Mesendoderm (in vitro differentiated cells): ENCODE data around the gene FBXL7.

ENCODE experiments used
- DNase-seq: peaks from one replicate; pipeline ENCODE4 v3.0.0; 2013
- H2AK5ac ChIP-seq: 2 replicates; pipeline ENCODE4 v1.6.1; 2013; ENCODE audit warnings: low read length, inconsistent platforms
- H2BK120ac ChIP-seq: 2 replicates; pipeline ENCODE4 v1.6.1; 2013; ENCODE audit warnings: low read depth, mild to moderate bottlenecking, low read length, moderate library complexity, mixed read lengths
- H2BK15ac ChIP-seq: replicated peaks from 2 replicates; pipeline ENCODE4 v1.6.1; 2013; ENCODE audit warnings: low read depth, mild to moderate bottlenecking, moderate library complexity
- H2BK5ac ChIP-seq: 2 replicates; pipeline ENCODE4 v1.6.1; 2013; ENCODE audit warnings: low read length, inconsistent platforms
- H3K18ac ChIP-seq: 2 replicates; pipeline ENCODE4 v1.6.1; 2013; ENCODE audit warnings: mild to moderate bottlenecking, low read length, mixed read lengths
- H3K23ac ChIP-seq: one replicate; pipeline ENCODE4 v1.6.1; 2013; ENCODE audit warnings: low read length
- H3K27ac ChIP-seq: 2 replicates; pipeline ENCODE4 v1.5.1; 2013; ENCODE audit warnings: low read depth, mild to moderate bottlenecking, inconsistent platforms, low read length, moderate library complexity
- H3K27me3 ChIP-seq: 2 replicates; pipeline ENCODE4 v1.6.1; 2013; ENCODE audit warnings: low read length, control low read depth, mild to moderate bottlenecking, inconsistent platforms; ENCODE audit not compliant: insufficient read depth, poor library complexity
- H3K36me3 ChIP-seq: 2 replicates; pipeline ENCODE4 v1.6.1; 2013; ENCODE audit warnings: low read length, inconsistent platforms; ENCODE audit not compliant: control insufficient read depth, insufficient read depth
- H3K4ac ChIP-seq: one replicate; pipeline ENCODE4 v1.6.1; 2013; ENCODE audit warnings: low read depth, mild to moderate bottlenecking, low read length, moderate library complexity
- H3K4me1 ChIP-seq: 2 replicates; pipeline ENCODE4 v1.6.1; 2013; ENCODE audit warnings: low read depth, low read length, inconsistent platforms; ENCODE audit not compliant: control insufficient read depth
- H3K4me2 ChIP-seq: 2 replicates; pipeline ENCODE4 v1.6.1; 2013; ENCODE audit warnings: low read length
- H3K4me3 ChIP-seq: 2 replicates; pipeline ENCODE4 v1.5.1; 2013; ENCODE audit warnings: mild to moderate bottlenecking, low read length
- H3K56ac ChIP-seq: one replicate; pipeline ENCODE4 v1.6.1; 2013; ENCODE audit warnings: low read length
- H3K79me1 ChIP-seq: 2 replicates; pipeline ENCODE4 v1.6.1; 2013; ENCODE audit warnings: low read length, inconsistent platforms
- H3K79me2 ChIP-seq: 2 replicates; pipeline ENCODE4 v1.6.1; 2013; ENCODE audit warnings: mild to moderate bottlenecking, low read length; ENCODE audit not compliant: control insufficient read depth, insufficient read depth
- H3K9ac ChIP-seq: 2 replicates; pipeline ENCODE4 v1.6.1; 2013; ENCODE audit warnings: low read length, inconsistent platforms
- H4K5ac ChIP-seq: one replicate; pipeline ENCODE4 v1.6.1; 2013; ENCODE audit warnings: low read length
- H4K8ac ChIP-seq: one replicate; pipeline ENCODE4 v1.6.1; 2013; ENCODE audit warnings: low read depth, mild to moderate bottlenecking, control low read depth, low read length, moderate library complexity
- WGBS: extraction: QIAGEN DNeasy Blood & Tissue Kit; methylation state at CpG from one replicate; pipeline ENCODE4 v1.1.7; 2013; ENCODE audit warnings: low lambda C conversion rate, missing lambda C conversion rate; ENCODE audit not compliant: insufficient coverage; ENCODE audit errors: extremely low coverage; 5-methylcytosine and 5-hydroxymethylcytosine counted together

FBXL7 gene

GRCh38 chr5:15763754-15764153, 263.8 kb downstream of the FBXL7 start:
- Histone ChIP-seq H3K36me3 (no peaks in the 10 kb centered on the region), H3K18ac (no peak overlapping the region), H3K79me2 (no peaks in the 10 kb centered on the region), H2AK5ac (no peak overlapping the region), H4K5ac (no peak overlapping the region), H3K27me3 (no peaks in the 10 kb centered on the region), H4K8ac (no peak overlapping the region), H3K4me1 (no peaks in the 10 kb centered on the region), H3K27ac (no peak overlapping the region), H2BK5ac (no peak overlapping the region), H3K9ac (no peak overlapping the region), H2BK120ac (no peak overlapping the region), H2BK15ac (no peak overlapping the region), H3K23ac (no peak overlapping the region), H3K4me2 (no peak overlapping the region), H3K4me3 (no peak overlapping the region), H3K4ac (no peak overlapping the region), H3K79me1 (peaks cover 2% of the 10 kb centered on the region), H3K56ac (no peak overlapping the region)
- DNase-seq: peak; percentile 64

- Histone ChIP-seq H3K18ac (no peak overlapping the region), H3K4me1 (no peaks in the 10 kb centered on the region), H2BK5ac (no peak overlapping the region), H3K4me2 (no peak overlapping the region), H3K4me3 (no peak overlapping the region), H4K5ac (no peak overlapping the region), H2BK15ac (no peak overlapping the region), H3K27me3 (no peaks in the 10 kb centered on the region), H2AK5ac (no peak overlapping the region), H3K23ac (no peak overlapping the region), H3K4ac (no peak overlapping the region), H4K8ac (no peak overlapping the region), H3K79me2 (no peaks in the 10 kb centered on the region), H3K79me1 (peaks cover 3% of the 10 kb centered on the region), H3K36me3 (no peaks in the 10 kb centered on the region), H2BK120ac (no peak overlapping the region), H3K27ac (no peak overlapping the region), H3K56ac (no peak overlapping the region), H3K9ac (no peak overlapping the region)
- no peak for DNase-seq
- no CpG with 5 or more reads among the region's 3 CpGs for WGBS
Measured at GRCh38 chr5:15768936-15769335, 269.0 kb downstream of the FBXL7 start.

- H3K23ac ChIP-seq: no peak overlapping the region
- H3K27ac ChIP-seq: no peak overlapping the region
- no peak overlapping the region for H3K56ac ChIP-seq
- no peaks in the 10 kb centered on the region for H3K27me3 ChIP-seq
- H2BK5ac ChIP-seq: no peak overlapping the region
- H4K5ac ChIP-seq: no peak overlapping the region
- no peak overlapping the region for H3K4me3 ChIP-seq
- no peaks in the 10 kb centered on the region for H3K4me1 ChIP-seq
- no peaks in the 10 kb centered on the region for H3K79me2 ChIP-seq
- no peak overlapping the region for H4K8ac ChIP-seq
- no peak overlapping the region for H3K9ac ChIP-seq
- no peak overlapping the region for H3K18ac ChIP-seq
- H3K4ac ChIP-seq: no peak overlapping the region
- no peak overlapping the region for H3K4me2 ChIP-seq
- H3K36me3 ChIP-seq: no peaks in the 10 kb centered on the region
- DNase-seq: no peak
- no CpG with 5 or more reads among the region's 1 CpG for WGBS
- no peak overlapping the region for H2BK120ac ChIP-seq
- H2AK5ac ChIP-seq: no peak overlapping the region
- H3K79me1 ChIP-seq: peaks cover 3% of the 10 kb centered on the region
- H2BK15ac ChIP-seq: no peak overlapping the region
Measured at GRCh38 chr5:15772131-15772530, 272.2 kb downstream of the FBXL7 start.

GRCh38 chr5:15774632-15775031, 274.7 kb downstream of the FBXL7 start:
- Histone ChIP-seq H3K79me2 (no peaks in the 10 kb centered on the region), H3K27me3 (no peaks in the 10 kb centered on the region), H3K9ac (no peak overlapping the region), H3K56ac (no peak overlapping the region), H2AK5ac (no peak overlapping the region), H3K18ac (no peak overlapping the region), H4K8ac (no peak overlapping the region), H2BK5ac (no peak overlapping the region), H4K5ac (no peak overlapping the region), H3K79me1 (peaks cover 2% of the 10 kb centered on the region), H3K4me3 (no peak overlapping the region), H3K36me3 (no peaks in the 10 kb centered on the region), H3K4me2 (no peak overlapping the region), H3K4me1 (no peaks in the 10 kb centered on the region), H3K4ac (no peak overlapping the region), H3K23ac (no peak overlapping the region), H2BK120ac (no peak overlapping the region), H2BK15ac (no peak overlapping the region), H3K27ac (no peak overlapping the region)
- no CpG with 5 or more reads among the region's 2 CpGs for WGBS
- DNase-seq: peak; percentile 27

GRCh38 chr5:15776346-15776745, 276.4 kb downstream of the FBXL7 start:
- Histone ChIP-seq H3K4me3 (no peak overlapping the region), H4K8ac (no peak overlapping the region), H3K27me3 (no peaks in the 10 kb centered on the region), H3K23ac (no peak overlapping the region), H3K27ac (no peak overlapping the region), H3K18ac (no peak overlapping the region), H3K79me1 (no peaks in the 10 kb centered on the region), H3K36me3 (no peaks in the 10 kb centered on the region), H2AK5ac (no peak overlapping the region), H3K79me2 (no peaks in the 10 kb centered on the region), H3K9ac (no peak overlapping the region), H3K4me1 (no peaks in the 10 kb centered on the region), H3K4me2 (no peak overlapping the region), H2BK5ac (no peak overlapping the region), H2BK120ac (no peak overlapping the region), H2BK15ac (no peak overlapping the region), H3K56ac (no peak overlapping the region), H4K5ac (no peak overlapping the region), H3K4ac (no peak overlapping the region)
- WGBS: no CpG with 5 or more reads among the region's 2 CpGs
- DNase-seq: no peak

- Histone ChIP-seq H3K79me2 (no peaks in the 10 kb centered on the region), H3K4me2 (no peak overlapping the region), H4K5ac (no peak overlapping the region), H2BK120ac (no peak overlapping the region), H2BK5ac (no peak overlapping the region), H3K4me3 (no peak overlapping the region), H3K4me1 (no peaks in the 10 kb centered on the region), H2AK5ac (no peak overlapping the region), H3K9ac (no peak overlapping the region), H3K56ac (no peak overlapping the region), H3K4ac (no peak overlapping the region), H3K79me1 (no peaks in the 10 kb centered on the region), H3K18ac (no peak overlapping the region), H2BK15ac (no peak overlapping the region), H3K27me3 (no peaks in the 10 kb centered on the region), H3K23ac (no peak overlapping the region), H4K8ac (no peak overlapping the region), H3K36me3 (no peaks in the 10 kb centered on the region), H3K27ac (no peak overlapping the region)
- DNase-seq: no peak
Measured at GRCh38 chr5:15783734-15784133, 283.8 kb downstream of the FBXL7 start.
